HG03045 (cell line): Measurements from ENCODE around the gene GIGYF2.
A peak's percentile ranks its signal among the peaks of the same experiment; 100 is the strongest.
"Not testable (repeated sequence)": the region's sequence is repeated elsewhere in the genome, so short reads cannot be mapped to it uniquely, and the experiment has no call there.

ENCODE experiments used
- ATAC-seq: cut with Tn5 transposase; IDR thresholded peaks from one replicate; pipeline ENCODE4 v1.9.1; 2021; ENCODE audit warnings: mild to moderate bottlenecking, moderate library complexity; ENCODE audit not compliant: unreplicated experiment

The GIGYF2 gene

DNA sequence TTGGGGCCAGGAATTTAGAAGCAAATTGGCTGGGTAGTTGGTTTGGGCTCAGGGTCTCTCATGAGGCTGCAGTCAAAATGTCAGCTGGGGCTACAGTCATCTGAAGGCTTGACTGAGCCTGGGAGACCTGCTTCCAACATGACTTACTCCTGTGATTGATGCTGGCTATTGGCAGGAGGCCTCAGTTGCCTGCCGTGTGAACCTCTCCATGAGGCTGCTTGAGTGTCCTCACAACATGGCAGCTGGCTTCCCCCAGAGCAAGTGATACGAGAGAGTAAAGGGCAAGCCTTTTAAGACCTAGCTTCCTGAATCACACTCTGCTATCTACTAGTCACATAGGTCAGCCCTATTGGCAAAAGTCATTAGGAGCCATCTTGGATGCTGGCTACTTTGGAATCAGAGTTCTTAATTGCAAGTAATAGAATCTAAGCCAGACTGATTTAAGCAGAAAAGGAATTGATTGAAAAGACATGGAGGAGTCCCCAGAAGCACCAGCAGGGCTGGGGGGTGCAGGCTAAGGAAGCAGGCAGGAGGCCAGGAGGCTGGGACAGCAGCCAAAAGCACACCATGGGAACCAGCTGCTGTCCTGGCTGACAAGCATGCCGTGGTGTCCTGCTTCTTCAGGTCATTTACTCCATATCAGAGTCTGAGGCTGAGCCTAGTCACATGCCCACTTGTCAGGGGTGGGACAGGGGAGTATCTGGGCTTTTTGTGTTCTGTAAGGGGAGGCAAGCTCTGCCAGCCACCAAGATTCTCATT is 7.8 kb upstream of the GIGYF2 start:
- no peak for ATAC-seq

- ATAC-seq: not testable (repeated sequence)
Observed at GRCh38 chr2:232691117-232691516, 6.0 kb upstream of the GIGYF2 start.

- no peak for ATAC-seq
Observed at GRCh38 chr2:232693344-232693743, 3.8 kb upstream of the GIGYF2 start.

DNA sequence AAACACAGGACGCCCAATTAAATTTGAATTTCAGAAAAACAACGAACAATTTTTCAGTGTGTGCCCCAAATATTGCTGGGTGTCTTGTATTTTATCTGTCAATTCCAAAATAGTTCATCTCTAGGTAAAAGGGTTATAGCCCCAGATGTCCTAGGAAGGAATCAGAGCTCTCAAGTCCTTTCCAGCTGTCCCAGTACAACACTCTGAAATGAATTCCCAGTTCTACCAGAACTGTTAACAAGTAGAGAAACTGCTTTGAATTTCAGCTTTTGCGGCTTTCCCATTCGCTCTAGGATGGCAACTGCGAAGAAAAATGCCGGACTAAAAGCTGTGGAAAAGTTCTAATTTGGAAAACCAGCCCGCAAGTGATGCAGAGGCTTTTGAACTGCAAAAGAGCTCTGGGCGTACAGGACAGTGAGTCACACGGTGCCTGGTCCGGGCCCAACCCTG is 497 bp upstream of the GIGYF2 start:
- no peak for ATAC-seq

DNA sequence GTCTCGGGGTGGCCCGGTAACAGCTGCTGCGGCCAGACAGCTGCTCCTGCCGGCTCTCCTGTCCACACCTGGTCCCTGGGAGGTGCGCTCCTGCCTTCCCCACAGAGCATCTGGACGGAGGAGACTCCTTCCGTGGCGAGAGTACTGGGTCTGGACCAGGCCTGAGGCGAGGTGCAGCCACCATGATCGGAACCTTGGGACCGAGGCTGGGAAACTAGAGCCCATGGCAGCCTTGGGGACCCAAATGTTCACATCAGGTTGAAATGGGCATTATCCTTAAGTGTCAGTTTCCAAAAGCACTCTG is 628 bp downstream of the GIGYF2 start:
- peak; percentile 37 for ATAC-seq

GRCh38 chr2:232698556-232699091 is 1.5 kb downstream of the GIGYF2 start:
- ATAC-seq: no peak

GRCh38 chr2:232699110-232699509 is 2.0 kb downstream of the GIGYF2 start:
- ATAC-seq: no peak

GRCh38 chr2:232700154-232700553 is 3.0 kb downstream of the GIGYF2 start:
- ATAC-seq: no peak

DNA sequence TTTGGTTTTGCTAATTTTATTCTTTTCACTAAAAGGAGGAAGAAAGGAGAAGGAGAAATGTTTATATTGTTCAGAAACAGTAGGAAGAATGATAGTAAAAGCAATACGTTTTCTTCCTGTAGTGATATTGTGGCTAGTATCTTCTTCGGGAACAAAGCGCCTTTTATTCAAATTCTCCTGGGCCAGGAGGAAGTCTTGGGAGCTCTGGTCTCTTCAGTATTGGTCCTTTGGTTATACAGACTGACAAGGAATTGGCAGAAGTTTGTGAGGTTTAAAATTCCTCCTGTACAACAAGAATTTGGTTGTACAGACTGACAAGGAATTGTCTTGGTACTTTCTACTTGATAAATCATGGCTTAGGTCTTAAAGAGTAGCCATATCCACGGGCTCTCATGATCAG is 9.9 kb downstream of the GIGYF2 start:
- no peak for ATAC-seq

GRCh38 chr2:232713505-232713904 is 16.4 kb downstream of the GIGYF2 start:
- ATAC-seq: no peak

GRCh38 chr2:232714969-232715368 is 17.8 kb downstream of the GIGYF2 start:
- ATAC-seq: no peak

- ATAC-seq: not testable (repeated sequence)
Observed at GRCh38 chr2:232720056-232720455, 22.9 kb downstream of the GIGYF2 start.

DNA sequence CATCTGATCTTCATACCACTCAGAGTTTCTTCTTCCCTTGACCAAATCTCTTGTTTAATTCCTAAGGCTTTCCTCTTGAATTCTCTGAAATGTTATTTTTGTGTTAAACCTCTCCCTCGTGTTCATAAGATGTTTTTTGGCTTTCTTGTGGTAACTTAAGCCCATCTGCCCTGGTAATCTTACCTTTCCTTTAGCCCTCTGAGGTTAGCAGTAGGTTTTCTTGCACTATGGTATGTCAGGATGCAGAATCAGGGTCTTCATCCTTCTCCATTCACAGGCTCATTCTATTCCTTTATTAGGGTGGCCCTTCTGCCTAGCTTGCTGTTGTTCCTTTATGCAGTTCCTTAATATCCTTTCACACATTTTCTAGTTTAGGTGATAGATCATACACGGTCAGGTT is 24.1 kb downstream of the GIGYF2 start:
- ATAC-seq: no peak

- ATAC-seq: no peak
Observed at GRCh38 chr2:232721882-232722281, 24.8 kb downstream of the GIGYF2 start.

- no peak for ATAC-seq
Observed at GRCh38 chr2:232723027-232723426, 25.9 kb downstream of the GIGYF2 start.

DNA sequence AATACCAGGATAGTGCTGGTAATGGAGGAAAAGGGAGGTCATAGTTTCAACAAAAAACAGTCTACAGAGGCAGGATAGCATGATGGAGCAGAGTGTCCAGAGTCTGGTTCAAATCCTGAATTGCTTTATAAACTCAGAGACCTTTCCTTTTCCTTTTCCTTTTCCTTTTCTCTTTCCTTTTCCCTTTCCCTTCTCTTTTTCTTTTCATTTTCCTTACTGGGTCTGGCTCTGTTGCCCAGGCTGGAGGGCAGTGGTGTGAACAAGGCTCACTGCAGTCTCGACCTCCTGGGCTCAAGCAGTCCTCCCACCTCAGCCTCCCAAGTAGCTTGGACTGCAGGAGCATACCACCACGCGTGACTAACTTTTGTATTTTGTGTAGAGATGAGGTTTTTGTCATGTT is 31.7 kb downstream of the GIGYF2 start:
- ATAC-seq: no peak

DNA sequence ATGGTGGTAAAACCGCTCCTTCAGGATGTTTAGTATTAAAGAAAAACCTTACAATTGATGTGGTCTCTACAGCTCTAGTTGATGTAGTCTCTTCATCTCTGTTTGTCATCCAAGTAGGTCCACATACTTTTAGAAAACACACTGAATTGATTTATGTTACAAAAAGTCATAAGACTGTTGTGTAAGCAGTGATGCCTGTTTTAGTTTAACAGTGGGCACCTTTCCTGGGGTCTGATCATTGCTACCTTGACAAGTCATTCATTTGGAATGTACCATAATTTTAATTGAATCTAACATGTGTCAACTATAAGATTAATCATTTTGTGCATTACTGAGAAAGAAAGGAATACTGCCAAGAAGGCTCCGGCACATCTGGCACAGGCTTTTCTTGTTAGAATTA is 34.3 kb downstream of the GIGYF2 start:
- no peak for ATAC-seq

- no peak for ATAC-seq
Observed at GRCh38 chr2:232741294-232741693, 44.2 kb downstream of the GIGYF2 start.

GRCh38 chr2:232741972-232742371 is 44.8 kb downstream of the GIGYF2 start:
- ATAC-seq: no peak

DNA sequence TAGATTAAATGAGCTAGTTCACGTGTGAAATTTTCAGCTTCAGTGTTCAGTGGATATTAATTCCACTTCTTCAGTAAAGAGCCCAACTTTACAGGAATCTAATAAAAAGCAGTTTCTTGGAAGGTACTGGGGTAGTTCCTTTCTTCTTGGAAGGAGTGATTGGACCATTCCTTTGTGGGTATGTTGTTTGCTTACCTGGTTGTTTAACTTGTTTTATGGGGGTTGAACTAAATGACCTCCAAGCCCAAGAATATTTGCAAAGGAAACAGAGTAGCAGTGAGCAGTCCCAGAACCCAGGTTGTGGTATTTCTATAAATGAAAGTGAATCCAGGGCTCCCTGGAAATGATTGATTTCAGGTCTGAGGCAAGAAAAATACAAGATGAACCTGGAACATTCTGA is 47.8 kb downstream of the GIGYF2 start:
- no peak for ATAC-seq

DNA sequence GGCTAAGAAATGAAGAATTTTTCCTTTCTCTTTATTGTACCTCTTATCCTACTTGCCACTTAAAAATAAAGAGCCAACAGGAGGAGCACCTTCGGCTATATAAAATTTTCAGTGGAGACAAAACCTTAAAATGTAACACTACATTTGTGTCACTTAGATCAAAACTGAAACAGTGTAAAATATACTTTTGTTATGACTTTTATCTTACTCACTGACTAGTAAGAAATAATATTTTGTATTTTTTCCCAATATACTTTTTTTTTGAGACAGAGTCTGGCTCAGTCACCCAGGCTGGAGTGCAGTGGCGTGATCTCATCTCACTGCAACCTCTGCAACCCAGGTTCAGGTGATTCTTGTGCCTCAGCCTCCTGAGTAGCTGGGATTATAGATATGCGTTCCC is 50.9 kb downstream of the GIGYF2 start:
- no peak for ATAC-seq

- ATAC-seq: no peak
Observed at GRCh38 chr2:232749331-232749730, 52.2 kb downstream of the GIGYF2 start.

- ATAC-seq: no peak
Observed at GRCh38 chr2:232750135-232750671, 53.1 kb downstream of the GIGYF2 start.
